Body of pancreas (tissue), 4 donors: Measurements from ENCODE around the gene OR4D1. TPM values are rescaled to one million over a fixed set of nuclear protein-coding genes. Genes with fewer than 3 reads are reported as not detected.

Experiments used
- ATAC-seq: fragments of 150-250 bp; one replicate; pipeline ENCODE4 v1.9.1; 2016
- DNase-seq, 4 donors: peaks; one replicate each; pipeline ENCODE4 v3.0.0-alpha.2; 2019
- H3K27ac ChIP-seq, 4 donors: fragments of 200-600 bp; sonication (generic); 1 replicate in 3 of 4; 2 replicates in 1 of 4; pipeline versions ENCODE4 v1.5.1 to v1.6.1; 2016 to 2019; ENCODE audit warnings: mild to moderate bottlenecking in 1 of 4, mixed read lengths in 1 of 4, moderate library complexity in 1 of 4
- H3K27me3 ChIP-seq, 2 donors: fragments of 200-600 bp; sonication (generic); one replicate each; pipeline ENCODE4 v1.6.0; 2016; ENCODE audit warnings: mild to moderate bottlenecking in 1 of 2
- H3K36me3 ChIP-seq, 2 donors: fragments of 200-600 bp; sonication (generic); replicated peaks in 1 of 2; 2 replicates each; pipeline ENCODE4 v1.5.1; 2016; ENCODE audit warnings: low read depth in 2 of 2; ENCODE audit not compliant: insufficient read depth in 1 of 2
- H3K4me1 ChIP-seq: fragments of 200-600 bp; sonication (generic); one replicate; pipeline ENCODE4 v1.6.0; 2016
- H3K4me3 ChIP-seq, 2 donors: fragments of 200-600 bp; sonication (generic); 1 replicate in 1 of 2; 2 replicates in 1 of 2; pipeline ENCODE4 v1.5.1; 2016 to 2019
- H3K9me3 ChIP-seq, 3 donors: fragments of 200-600 bp; sonication (generic); 1 replicate in 2 of 3; 2 replicates in 1 of 3; pipeline ENCODE4 v1.5.1; 2016
- CTCF ChIP-seq, 7 experiments: fragments of 450-650 bp in 4 of 7; fragments of 200-600 bp in 3 of 7; sonication (generic) in 3 of 7; IDR thresholded peaks; one replicate each; pipeline ENCODE4 v1.5.1; 2016 to 2019; ENCODE audit warnings: antibody characterized with exemption in 7 of 7
- POLR2A ChIP-seq, 3 donors: fragments of 450-650 bp; IDR thresholded peaks; one replicate each; pipeline ENCODE4 v1.6.1; 2016; ENCODE audit warnings: antibody characterized with exemption in 3 of 3, mild to moderate bottlenecking in 2 of 3
- WGBS, 2 donors: methylation state at CpG; one replicate each; pipeline ENCODE4 v1.1.5; 2017; 5-methylcytosine and 5-hydroxymethylcytosine counted together
- intact Hi-C: fragments of 100-400 bp; cut with DNase I; formaldehyde crosslinking; loops from one replicate; pipeline ENCODE4 v1.15.1; 2023
- total RNA-seq, 2 donors: library from RNA; depleted of rRNA; stranded (reverse); fragments of >200 nt; gene quantifications; one replicate each; pipeline ENCODE4 v1.1.0, GENCODE V29; 2016

Gene OR4D1
- total RNA-seq, 2 donors from 2014 or later = not detected

GRCh38 chr17:58183514-58183913 is 35.3 kb downstream of the OR4D1 start:
- DNase-seq (no peak), ATAC-seq (no peak)
- Histone ChIP-seq H3K4me1 (no peaks in the 10 kb centered on the region), H3K9me3 (no peaks in the 10 kb centered on the region), H3K4me3 (no peak overlapping the region), H3K27ac (no peak overlapping the region), H3K36me3 (no peaks in the 10 kb centered on the region), H3K27me3 (no peaks in the 10 kb centered on the region)
- TF ChIP-seq POLR2A (IDR thresholded peaks at IDR 0.05) = no peak
- no peak for TF ChIP-seq CTCF (IDR thresholded peaks at IDR 0.05)
- WGBS, 2 donors = 78 to 88% methylated on average over 1 to 4 of the region's 4 CpGs
- intact Hi-C loops = no loop called here

GRCh38 chr17:58184308-58184985 is 36.3 kb downstream of the OR4D1 start:
- TF ChIP-seq CTCF (IDR thresholded peaks at IDR 0.05) (no peak), POLR2A (IDR thresholded peaks at IDR 0.05) (no peak)
- Histone ChIP-seq H3K4me3 (no peak overlapping the region), H3K27me3 (no peaks in the 10 kb centered on the region), H3K27ac (no peak overlapping the region), H3K9me3 (no peaks in the 10 kb centered on the region), H3K4me1 (no peaks in the 10 kb centered on the region), H3K36me3 (no peaks in the 10 kb centered on the region)
- intact Hi-C loops = no loop called here
- ATAC-seq (no peak), DNase-seq (no peak)
- WGBS, 2 donors = 55 to 75% methylated on average over 10 of the region's 10 CpGs

- Histone ChIP-seq H3K27ac (no peak overlapping the region), H3K4me1 (no peaks in the 10 kb centered on the region), H3K27me3 (no peaks in the 10 kb centered on the region), H3K36me3 (no peaks in the 10 kb centered on the region), H3K9me3 (no peaks in the 10 kb centered on the region), H3K4me3 (no peak overlapping the region)
- TF ChIP-seq CTCF (IDR thresholded peaks at IDR 0.05) = no peak
- WGBS, 2 donors = 59 to 64% methylated on average over 3 to 8 of the region's 8 CpGs
- intact Hi-C loops = no loop called here
- DNase-seq (no peak), ATAC-seq (no peak)
Observed at GRCh38 chr17:58184986-58185761, 37.0 kb downstream of the OR4D1 start.

GRCh38 chr17:58186591-58186990 is 38.4 kb downstream of the OR4D1 start:
- intact Hi-C loops = no loop called here
- no peak for DNase-seq
- TF ChIP-seq POLR2A (IDR thresholded peaks at IDR 0.05) = no peak
- TF ChIP-seq CTCF (IDR thresholded peaks at IDR 0.05) = no peak

More at GRCh38 chr17:58186591-58186990, 38.4 kb downstream of the OR4D1 start:
- Histone ChIP-seq H3K27me3 (no peaks in the 10 kb centered on the region), H3K4me1 (no peaks in the 10 kb centered on the region), H3K9me3 (no peaks in the 10 kb centered on the region), H3K27ac (no peak overlapping the region), H3K36me3 (no peaks in the 10 kb centered on the region), H3K4me3 (no peak overlapping the region)
- ATAC-seq = no peak
- 74 to 83% methylated on average over 4 of the region's 4 CpGs for WGBS, 2 donors
